ENCODE measurements around the gene HNF4A.

DNA sequence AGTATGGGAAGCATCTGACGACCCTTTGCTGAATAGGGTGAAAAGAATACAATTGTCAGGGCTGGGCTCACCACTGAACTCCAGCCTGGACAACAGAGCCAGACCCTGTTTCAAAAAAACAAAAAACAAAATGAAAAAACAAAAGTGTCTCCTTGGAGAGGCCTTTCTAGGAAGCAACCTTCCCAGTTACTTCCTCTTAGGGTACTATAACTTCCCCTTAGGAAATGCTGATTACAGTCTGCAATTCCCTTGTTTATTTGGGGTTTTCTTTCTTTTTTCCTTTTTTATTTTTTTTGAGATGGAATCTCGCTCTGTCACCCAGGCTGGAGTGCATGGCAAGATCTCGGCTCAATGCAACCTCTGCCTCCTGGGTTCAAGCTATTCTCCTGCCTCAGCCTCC lies 99.6 kb downstream of the HNF4A start:
- TF ChIP-seq NFRKB (IDR thresholded peaks at IDR 0.05) (no peak), ELF4 (IDR thresholded peaks at IDR 0.05) (no peak), SP1 (IDR thresholded peaks at IDR 0.05) (no peak), ZNF384 (IDR thresholded peaks at IDR 0.05) (no peak)
- TF ChIP-seq, protein P1, sequence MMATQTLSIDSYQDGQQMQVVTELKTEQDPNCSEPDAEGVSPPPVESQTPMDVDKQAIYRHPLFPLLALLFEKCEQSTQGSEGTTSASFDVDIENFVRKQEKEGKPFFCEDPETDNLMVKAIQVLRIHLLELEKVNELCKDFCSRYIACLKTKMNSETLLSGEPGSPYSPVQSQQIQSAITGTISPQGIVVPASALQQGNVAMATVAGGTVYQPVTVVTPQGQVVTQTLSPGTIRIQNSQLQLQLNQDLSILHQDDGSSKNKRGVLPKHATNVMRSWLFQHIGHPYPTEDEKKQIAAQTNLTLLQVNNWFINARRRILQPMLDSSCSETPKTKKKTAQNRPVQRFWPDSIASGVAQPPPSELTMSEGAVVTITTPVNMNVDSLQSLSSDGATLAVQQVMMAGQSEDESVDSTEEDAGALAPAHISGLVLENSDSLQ (IDR thresholded peaks at IDR 0.05): no peak
